HepG2 (cell line): ENCODE data around the gene NUP107. TPM values are rescaled to one million over a fixed set of nuclear protein-coding genes. Genes with fewer than 3 reads are reported as not detected.

Source experiments
- AGO2 ChIP-seq: fragments of 200-400 bp; formaldehyde crosslinking; optimal IDR thresholded peaks from 2 replicates; pipeline ENCODE3; 2017; ENCODE audit warnings: mild to moderate bottlenecking, low read depth, low read length, moderate library complexity
- BCL3 ChIP-seq: sonication (generic); formaldehyde crosslinking; IDR thresholded peaks from 2 replicates; pipeline ENCODE4 v1.5.1; 2020; ENCODE audit warnings: mild to moderate bottlenecking, missing genetic modification reagents, moderate library complexity
- HNF4G ChIP-seq, 2 experiments: sonication (generic) in 1 of 2; formaldehyde crosslinking in 1 of 2; IDR thresholded peaks; 2 replicates each; pipeline versions ENCODE4 v1.4.0 to v1.6.1; 2011 to 2020; ENCODE audit warnings: borderline replicate concordance in 2 of 2, low read depth in 2 of 2, mild to moderate bottlenecking in 2 of 2, low read length in 1 of 2, missing genetic modification reagents in 1 of 2, moderate library complexity in 1 of 2
- ISL2 ChIP-seq: sonication (generic); formaldehyde crosslinking; IDR thresholded peaks from 2 replicates; pipeline ENCODE4 v1.5.0; 2020; ENCODE audit warnings: missing genetic modification reagents
- MEF2D ChIP-seq: sonication (generic); formaldehyde crosslinking; IDR thresholded peaks from 2 replicates; pipeline ENCODE4 v1.5.1; 2020; ENCODE audit warnings: mild to moderate bottlenecking, missing genetic modification reagents
- MLLT10 ChIP-seq: sonication (generic); formaldehyde crosslinking; IDR thresholded peaks from 2 replicates; pipeline ENCODE4 v1.4.0; 2020; ENCODE audit warnings: missing genetic modification reagents
- MLX ChIP-seq: IDR thresholded peaks from 2 replicates; pipeline ENCODE4 v1.6.1; 2016
- MNT ChIP-seq: fragments of 450-650 bp; IDR thresholded peaks from 2 replicates; pipeline ENCODE4 v1.6.1; 2016
- PHF21A ChIP-seq: sonication (generic); formaldehyde crosslinking; IDR thresholded peaks from 2 replicates; pipeline ENCODE4 v1.5.0; 2020; ENCODE audit warnings: mild to moderate bottlenecking, missing genetic modification reagents
- PLRG1 ChIP-seq: fragments of 450-650 bp; conservative IDR thresholded peaks from 2 replicates; pipeline ENCODE4 v1.6.1; 2016
- SALL1 ChIP-seq: sonication (generic); formaldehyde crosslinking; IDR thresholded peaks from 2 replicates; pipeline ENCODE4 v1.8.0; 2022; ENCODE audit warnings: mild to moderate bottlenecking, missing genetic modification reagents
- SP140L ChIP-seq: sonication (generic); formaldehyde crosslinking; IDR thresholded peaks from 2 replicates; pipeline ENCODE4 v1.4.0; 2020; ENCODE audit warnings: missing genetic modification reagents, borderline replicate concordance
- TOPORS ChIP-seq: sonication (generic); formaldehyde crosslinking; IDR thresholded peaks from 2 replicates; pipeline ENCODE4 v1.8.0; 2023; ENCODE audit warnings: mild to moderate bottlenecking, missing genetic modification reagents
- WIZ ChIP-seq: sonication (generic); formaldehyde crosslinking; IDR thresholded peaks from 2 replicates; pipeline ENCODE4 v1.5.1; 2020; ENCODE audit warnings: mild to moderate bottlenecking, missing genetic modification reagents
- ZBTB33 ChIP-seq: sonication (generic); formaldehyde crosslinking; IDR thresholded peaks from 2 replicates; pipeline ENCODE4 v1.4.0; 2020; ENCODE audit warnings: missing genetic modification reagents
- ZFP1 ChIP-seq: IDR thresholded peaks from 2 replicates; pipeline ENCODE4 v1.6.1; 2016
- ZNF275 ChIP-seq: sonication (generic); formaldehyde crosslinking; IDR thresholded peaks from 2 replicates; pipeline ENCODE4 v1.8.0; 2022; ENCODE audit warnings: missing genetic modification reagents, mild to moderate bottlenecking, inconsistent platforms, borderline replicate concordance
- ZNF432 ChIP-seq: sonication (generic); formaldehyde crosslinking; IDR thresholded peaks from 2 replicates; pipeline ENCODE4 v1.5.0; 2020; ENCODE audit warnings: missing genetic modification reagents, mild to moderate bottlenecking, borderline replicate concordance
- ZNF670 ChIP-seq: sonication (generic); formaldehyde crosslinking; IDR thresholded peaks from 2 replicates; pipeline ENCODE4 v1.8.0; 2022; ENCODE audit warnings: mild to moderate bottlenecking, missing genetic modification reagents, borderline replicate concordance
- ZNF740 ChIP-seq: sonication (generic); formaldehyde crosslinking; IDR thresholded peaks from 2 replicates; pipeline ENCODE4 v1.4.0; 2020; ENCODE audit warnings: missing genetic modification reagents
- ZNF775 ChIP-seq: sonication (generic); formaldehyde crosslinking; IDR thresholded peaks from 2 replicates; pipeline ENCODE4 v1.4.0; 2020; ENCODE audit warnings: missing genetic modification reagents, mild to moderate bottlenecking, moderate library complexity, borderline replicate concordance
- polyA plus RNA-seq, 8 experiments: library from polyadenylated mRNA; depleted of rRNA in 3 of 8; stranded (reverse) in 7 of 8; unstranded in 1 of 8; fragments of >200 nt; fragmentation: Illumina TruSeq in 4 of 8; extraction: Trizol in 4 of 8; gene quantifications; 2 replicates each; pipeline versions ENCODE4 v1.2.1 to v1.2.3, GENCODE V29; 2011 to 2016; ENCODE audit warnings: low read depth in 4 of 8, missing spikeins in 1 of 8, mixed read lengths in 1 of 8; ENCODE audit not compliant: insufficient read depth in 1 of 8
- total RNA-seq, 5 experiments: library from RNA; depleted of rRNA; stranded (reverse); fragments of >200 nt; fragmentation: Illumina TruSeq; extraction: Trizol; gene quantifications; 2 replicates each; pipeline ENCODE4 v1.2.3, GENCODE V29; 2016; ENCODE audit warnings: low read depth in 1 of 5

NUP107 gene
- total and polyA plus RNA-seq, 2 of the 13 experiments (the other 11 are each of a cell fraction or from before 2014, with no cell fraction given): 54.7 to 100 TPM

GRCh38 chr12:68789144-68789878 is 102.5 kb downstream of the NUP107 start (continued):
- TF ChIP-seq MEF2D (CRISPR knock-in tag) (0 out of 2 replicates have a peak, but pooled peaks have one; percentile 46), PLRG1 (no peak), ZNF740 (no peak), ZFP1 (CRISPR knock-in tag) (peak; percentile 74; the same call in 1 of the 2 replicates), HNF4G (IDR thresholded peaks at IDR 0.05; ENCODE audit: borderline replicate concordance, low read depth, low read length) (peak; percentile 43; the same call in 1 of the 2 replicates), HNF4G (CRISPR knock-in tag; IDR thresholded peaks at IDR 0.05; ENCODE audit: borderline replicate concordance, low read depth) (no peak), ZBTB33 (no peak), ZNF432 (no peak), WIZ (CRISPR knock-in tag) (no peak), SALL1 (no peak; the same call in 1 of the 2 replicates), TOPORS (CRISPR knock-in tag) (no peak), ZNF775 (CRISPR knock-in tag) (no peak), MNT (no peak), ZNF275 (CRISPR knock-in tag) (0 out of 2 replicates have a peak, but pooled peaks have one; percentile 57), PHF21A (CRISPR knock-in tag) (peak; percentile 75), AGO2 (no peak), BCL3 (CRISPR knock-in tag) (no peak), SP140L (0 out of 2 replicates have a peak, but pooled peaks have one; percentile 33), ISL2 (peak; percentile 86; the same call in 1 of the 2 replicates), MLLT10 (CRISPR knock-in tag) (no peak), MLX (no peak; the same call in none of the 2 replicates), ZNF670 (peak; percentile 87)
